Body of pancreas (tissue), 4 donors: ENCODE data around the gene GALNT17.

Experiments used
- POLR2A ChIP-seq, 3 donors: fragments of 450-650 bp; IDR thresholded peaks; one replicate each; pipeline ENCODE4 v1.6.1; 2016; ENCODE audit warnings: antibody characterized with exemption in 3 of 3, mild to moderate bottlenecking in 2 of 3
- TF ChIP-seq, protein P1 (sequence below), 7 experiments: fragments of 450-650 bp in 4 of 7; fragments of 200-600 bp in 3 of 7; sonication (generic) in 3 of 7; IDR thresholded peaks; one replicate each; pipeline ENCODE4 v1.5.1; 2016 to 2019; ENCODE audit warnings: antibody characterized with exemption in 7 of 7

DNA sequence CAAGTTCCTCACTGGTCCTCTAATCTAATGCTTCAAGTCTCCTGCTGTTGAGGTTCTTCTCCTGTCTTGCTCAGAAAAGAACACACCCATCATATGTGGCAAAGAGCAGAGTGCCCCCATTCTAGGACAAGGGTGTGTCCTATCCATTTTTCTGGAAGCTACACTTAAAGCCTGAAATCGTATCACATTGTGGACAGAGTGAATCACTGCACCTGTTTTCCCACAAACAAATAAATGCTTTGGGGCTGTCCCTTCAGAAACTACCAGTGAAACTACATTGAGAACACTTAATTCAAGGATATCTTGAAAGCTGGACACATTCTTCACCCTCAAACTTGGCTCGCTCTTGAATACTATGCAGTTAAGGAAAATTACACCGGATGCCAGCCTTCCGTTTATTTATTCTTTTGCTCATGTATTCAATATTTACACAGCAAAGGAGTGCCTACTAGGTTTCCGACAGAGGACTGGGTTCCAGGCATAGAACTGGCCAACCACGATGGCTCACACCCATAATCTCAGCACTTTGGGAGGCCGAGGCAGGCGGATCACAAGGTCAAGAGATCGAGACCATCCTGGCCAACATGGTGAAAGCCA, 473.0 kb downstream of the GALNT17 start:
- TF ChIP-seq, protein P1, sequence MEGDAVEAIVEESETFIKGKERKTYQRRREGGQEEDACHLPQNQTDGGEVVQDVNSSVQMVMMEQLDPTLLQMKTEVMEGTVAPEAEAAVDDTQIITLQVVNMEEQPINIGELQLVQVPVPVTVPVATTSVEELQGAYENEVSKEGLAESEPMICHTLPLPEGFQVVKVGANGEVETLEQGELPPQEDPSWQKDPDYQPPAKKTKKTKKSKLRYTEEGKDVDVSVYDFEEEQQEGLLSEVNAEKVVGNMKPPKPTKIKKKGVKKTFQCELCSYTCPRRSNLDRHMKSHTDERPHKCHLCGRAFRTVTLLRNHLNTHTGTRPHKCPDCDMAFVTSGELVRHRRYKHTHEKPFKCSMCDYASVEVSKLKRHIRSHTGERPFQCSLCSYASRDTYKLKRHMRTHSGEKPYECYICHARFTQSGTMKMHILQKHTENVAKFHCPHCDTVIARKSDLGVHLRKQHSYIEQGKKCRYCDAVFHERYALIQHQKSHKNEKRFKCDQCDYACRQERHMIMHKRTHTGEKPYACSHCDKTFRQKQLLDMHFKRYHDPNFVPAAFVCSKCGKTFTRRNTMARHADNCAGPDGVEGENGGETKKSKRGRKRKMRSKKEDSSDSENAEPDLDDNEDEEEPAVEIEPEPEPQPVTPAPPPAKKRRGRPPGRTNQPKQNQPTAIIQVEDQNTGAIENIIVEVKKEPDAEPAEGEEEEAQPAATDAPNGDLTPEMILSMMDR (IDR thresholded peaks at IDR 0.05) = no peak
- no peak for TF ChIP-seq POLR2A (IDR thresholded peaks at IDR 0.05)
